ENCODE results near the gene OR2J3.
A peak's percentile ranks its signal among the peaks of the same experiment; 100 is the strongest.
"Not testable (repeated sequence)": the region's sequence is repeated elsewhere in the genome, so short reads cannot be mapped to it uniquely, and the experiment has no call there.

The OR2J3 gene

DNA sequence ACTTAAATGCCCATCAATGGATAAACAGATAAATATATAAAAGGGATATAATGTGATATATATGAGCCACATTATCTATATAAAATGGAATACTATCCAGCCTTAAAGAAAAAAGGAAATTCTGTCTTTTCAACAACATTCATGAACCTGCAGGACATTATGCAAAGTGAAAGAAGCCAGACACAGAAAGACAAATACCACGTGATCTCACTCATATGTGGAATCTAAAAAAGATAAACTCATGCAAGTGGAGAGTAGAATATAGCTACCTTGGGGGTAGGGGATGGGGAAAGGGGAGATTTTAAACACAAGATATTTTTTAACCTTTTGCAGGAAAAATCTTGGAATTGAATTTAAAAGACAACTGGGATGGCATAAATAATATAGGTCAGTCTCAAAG is 10.1 kb upstream of the OR2J3 start:
- TF ChIP-seq ZFX (IDR thresholded peaks at IDR 0.05): no peak
- TF ChIP-seq, protein P1, sequence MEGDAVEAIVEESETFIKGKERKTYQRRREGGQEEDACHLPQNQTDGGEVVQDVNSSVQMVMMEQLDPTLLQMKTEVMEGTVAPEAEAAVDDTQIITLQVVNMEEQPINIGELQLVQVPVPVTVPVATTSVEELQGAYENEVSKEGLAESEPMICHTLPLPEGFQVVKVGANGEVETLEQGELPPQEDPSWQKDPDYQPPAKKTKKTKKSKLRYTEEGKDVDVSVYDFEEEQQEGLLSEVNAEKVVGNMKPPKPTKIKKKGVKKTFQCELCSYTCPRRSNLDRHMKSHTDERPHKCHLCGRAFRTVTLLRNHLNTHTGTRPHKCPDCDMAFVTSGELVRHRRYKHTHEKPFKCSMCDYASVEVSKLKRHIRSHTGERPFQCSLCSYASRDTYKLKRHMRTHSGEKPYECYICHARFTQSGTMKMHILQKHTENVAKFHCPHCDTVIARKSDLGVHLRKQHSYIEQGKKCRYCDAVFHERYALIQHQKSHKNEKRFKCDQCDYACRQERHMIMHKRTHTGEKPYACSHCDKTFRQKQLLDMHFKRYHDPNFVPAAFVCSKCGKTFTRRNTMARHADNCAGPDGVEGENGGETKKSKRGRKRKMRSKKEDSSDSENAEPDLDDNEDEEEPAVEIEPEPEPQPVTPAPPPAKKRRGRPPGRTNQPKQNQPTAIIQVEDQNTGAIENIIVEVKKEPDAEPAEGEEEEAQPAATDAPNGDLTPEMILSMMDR (conservative IDR thresholded peaks at IDR 0.05): no peak
- no peak overlapping the region for H3K27ac ChIP-seq

DNA sequence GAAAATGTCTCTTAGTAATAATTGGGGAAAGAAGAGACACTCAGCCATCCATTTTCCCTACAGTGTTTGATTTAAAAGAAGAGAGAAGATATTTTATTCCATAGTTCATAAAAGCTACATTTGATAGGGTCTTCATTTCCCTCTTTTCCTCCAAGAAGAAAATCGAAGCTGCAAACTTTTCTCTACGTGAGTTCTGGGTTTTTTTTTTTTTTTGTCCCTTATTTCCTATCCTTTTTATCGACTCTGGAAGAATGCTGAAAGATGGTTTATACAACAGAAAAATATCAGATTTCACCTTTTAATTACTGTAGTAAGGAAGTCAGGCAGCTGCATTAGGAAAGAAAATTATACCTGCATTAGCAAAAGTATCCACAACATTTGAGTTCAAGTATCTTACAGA is 8.7 kb upstream of the OR2J3 start, which contains the start of gene OR2J1:
Gene OR2J1 (plus strand): TSS at position 301 of the 400 bp plus-strand sequence. CDS start 1,453 bp downstream, outside the sequence.
- H3K27ac ChIP-seq: no peak within 1 kb of the TSS
- TF ChIP-seq, protein P1 (conservative IDR thresholded peaks at IDR 0.05): no peak
- TF ChIP-seq ZFX (IDR thresholded peaks at IDR 0.05): no peak

DNA sequence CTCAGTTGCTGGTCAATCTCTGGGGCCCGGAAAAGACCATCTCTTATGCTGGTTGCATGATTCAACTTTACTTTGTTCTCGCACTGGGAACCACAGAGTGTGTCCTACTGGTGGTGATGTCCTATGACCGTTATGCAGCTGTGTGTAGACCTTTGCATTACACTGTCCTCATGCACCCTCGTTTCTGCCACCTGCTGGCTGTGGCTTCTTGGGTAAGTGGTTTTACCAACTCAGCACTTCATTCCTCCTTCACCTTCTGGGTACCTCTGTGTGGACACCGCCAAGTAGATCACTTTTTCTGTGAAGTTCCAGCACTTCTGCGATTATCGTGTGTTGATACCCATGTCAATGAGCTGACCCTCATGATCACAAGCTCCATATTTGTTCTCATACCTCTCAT is 4.3 kb downstream of the OR2J3 start:
- no peak for TF ChIP-seq ZFX (IDR thresholded peaks at IDR 0.05)
- TF ChIP-seq, protein P1 (conservative IDR thresholded peaks at IDR 0.05): peak; percentile 14
- H3K27ac ChIP-seq: no peak overlapping the region

DNA sequence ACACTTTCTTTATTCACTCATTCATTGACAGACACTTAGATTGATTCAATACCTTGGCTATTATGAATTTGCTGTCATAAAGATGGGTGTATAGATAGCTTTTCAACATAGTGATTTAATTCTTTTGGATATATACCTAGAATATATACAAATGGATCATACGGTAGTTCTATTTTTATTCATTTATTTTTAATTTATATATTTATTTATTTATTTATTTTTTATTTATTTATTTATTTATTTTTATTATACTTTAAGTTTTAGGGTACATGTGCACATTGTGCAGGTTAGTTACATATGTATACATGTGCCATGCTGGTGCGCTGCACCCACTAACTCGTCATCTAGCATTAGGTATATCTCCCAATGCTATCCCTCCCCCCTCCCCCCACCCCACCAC is 7.1 kb downstream of the OR2J3 start:
- not testable (repeated sequence) for H3K27ac ChIP-seq

DNA sequence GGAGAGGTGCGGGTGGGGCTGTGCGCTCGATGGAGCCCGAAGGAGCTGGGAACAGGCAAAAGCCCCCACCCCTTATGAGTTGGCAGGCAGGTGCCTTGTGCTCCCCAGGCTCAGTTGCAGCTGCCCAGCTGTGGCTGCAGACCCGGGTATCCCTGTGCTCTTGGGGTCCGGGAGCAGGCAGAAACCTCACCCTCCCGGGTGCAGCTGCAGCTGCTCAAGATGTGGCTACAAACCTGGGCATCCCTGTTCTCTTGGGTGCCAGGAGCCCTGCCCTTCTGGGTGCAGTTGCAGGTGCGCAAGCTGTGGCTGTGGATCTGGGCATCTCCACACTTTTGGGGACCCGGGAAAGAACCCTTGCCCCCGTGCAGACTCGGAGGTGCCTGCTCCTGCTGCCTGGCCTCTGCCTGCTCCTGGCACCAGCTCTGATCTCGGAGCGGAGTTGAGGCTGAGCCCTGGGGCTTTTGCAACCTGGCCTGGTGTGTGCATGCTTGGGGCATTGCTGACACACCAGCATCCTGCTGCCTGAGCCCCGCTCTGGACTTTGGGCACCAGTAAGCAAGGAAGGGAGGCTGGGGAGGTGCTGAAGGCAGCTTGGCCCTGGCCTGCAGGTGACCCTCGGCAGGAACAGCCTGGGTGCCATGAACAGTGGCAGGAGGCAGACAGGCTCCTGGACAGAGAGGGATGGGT is 21.6 kb downstream of the OR2J3 start:
- TF ChIP-seq, protein P1 (conservative IDR thresholded peaks at IDR 0.05): no peak
- no peak for TF ChIP-seq ZFX (IDR thresholded peaks at IDR 0.05)
- no peak overlapping the region for H3K27ac ChIP-seq

DNA sequence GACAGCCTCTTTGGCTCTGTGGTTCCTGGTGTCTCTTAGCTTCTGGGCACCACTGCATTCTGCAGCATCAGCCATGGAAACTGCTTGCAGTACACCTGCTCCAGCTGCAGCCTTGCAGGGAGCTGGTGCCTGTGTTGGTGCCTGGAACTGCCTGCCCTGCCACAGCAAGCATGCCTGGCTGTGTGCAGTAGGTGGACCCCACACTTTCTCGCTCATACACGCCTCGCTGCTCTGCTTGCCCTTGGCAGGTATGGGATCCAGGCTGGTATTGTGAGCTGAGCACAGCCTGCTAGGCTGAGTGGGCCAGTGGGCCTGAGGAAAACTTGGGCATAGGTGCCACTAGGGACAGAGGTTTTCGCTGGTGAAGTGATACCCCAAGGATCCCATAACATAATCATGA is 22.8 kb downstream of the OR2J3 start:
- no peak overlapping the region for H3K27ac ChIP-seq
- no peak for TF ChIP-seq ZFX (IDR thresholded peaks at IDR 0.05)
- TF ChIP-seq, protein P1 (conservative IDR thresholded peaks at IDR 0.05): no peak

DNA sequence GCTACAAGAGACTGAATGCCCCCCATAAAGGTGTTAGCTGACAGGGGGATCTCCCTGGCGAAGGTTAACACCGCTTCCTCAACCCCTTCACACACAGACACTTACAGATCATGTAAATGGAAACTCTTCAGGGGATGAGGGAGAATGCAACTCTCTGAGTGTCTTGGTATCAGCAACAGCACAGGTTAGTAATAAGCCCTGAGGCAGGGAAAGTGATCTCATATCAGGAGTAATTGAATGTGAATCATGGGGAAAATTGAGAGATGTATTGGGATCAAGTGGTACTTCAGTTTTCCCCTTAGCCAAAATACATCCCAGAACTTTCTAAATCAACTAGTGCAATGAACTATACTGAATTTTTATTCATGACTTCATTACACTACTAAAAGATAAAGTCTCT is 23.8 kb downstream of the OR2J3 start:
- TF ChIP-seq ZFX (IDR thresholded peaks at IDR 0.05): no peak
- TF ChIP-seq, protein P1 (conservative IDR thresholded peaks at IDR 0.05): no peak
- H3K27ac ChIP-seq: no peak overlapping the region

DNA sequence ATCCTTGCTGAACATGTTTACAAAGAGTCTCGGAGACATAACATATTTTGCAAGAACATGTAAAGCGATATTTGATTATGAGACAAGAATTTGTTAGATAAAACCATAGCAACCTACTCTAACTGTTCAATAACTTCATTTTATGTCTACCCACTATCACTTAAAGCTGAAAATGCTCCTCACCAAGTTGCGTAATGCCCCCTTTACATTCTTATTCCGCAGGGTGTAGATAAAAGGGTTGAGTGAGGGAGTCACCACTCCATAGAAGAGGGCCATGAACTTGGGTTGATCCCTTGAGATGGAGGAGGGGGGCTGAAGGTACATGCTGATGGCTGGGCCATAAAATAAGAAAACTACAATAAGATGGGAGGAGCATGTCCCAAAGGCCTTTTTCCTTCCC is 29.9 kb downstream of the OR2J3 start:
- no peak overlapping the region for H3K27ac ChIP-seq
- TF ChIP-seq, protein P1 (conservative IDR thresholded peaks at IDR 0.05): no peak
- no peak for TF ChIP-seq ZFX (IDR thresholded peaks at IDR 0.05)
